Measurements from ENCODE around the gene LRRN2. TPM values are rescaled to one million over a fixed set of nuclear protein-coding genes. Genes with fewer than 3 reads are reported as not detected.
"Not testable (repeated sequence)": the region's sequence is repeated elsewhere in the genome, so short reads cannot be mapped to it uniquely, and the experiment has no call there.

Gene LRRN2
- total RNA-seq, 1 experiment from 2014 or later = 0.69 TPM

DNA sequence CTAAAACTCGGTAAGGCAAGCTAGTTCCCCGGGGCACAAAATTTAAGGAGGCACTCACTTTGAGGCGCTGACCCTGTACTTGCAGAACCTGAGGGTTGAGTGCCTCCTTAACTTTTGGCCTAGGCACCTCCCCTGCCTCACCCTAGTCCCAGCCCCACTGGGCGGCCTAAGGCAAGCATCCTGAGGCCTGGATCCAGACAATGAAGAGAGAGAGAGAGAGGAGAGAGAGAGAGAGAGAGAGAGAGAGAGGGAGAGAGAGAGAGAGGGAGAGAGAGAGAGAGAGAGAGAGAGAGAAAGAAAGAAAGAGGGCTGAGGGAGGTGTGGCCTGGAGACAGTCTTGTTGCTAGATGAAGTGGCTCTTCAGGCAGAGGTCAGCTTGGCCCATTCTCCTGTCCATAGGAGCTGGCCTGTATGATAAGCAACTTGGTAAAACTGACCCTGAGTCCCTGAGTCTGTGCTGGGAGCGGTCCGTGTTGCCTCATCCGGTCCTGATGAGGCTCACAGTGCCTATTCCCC is 7.4 kb upstream of the LRRN2 start:
- no peak for DNase-seq (ENCODE audit: low read depth)

GRCh38 chr1:204692325-204692840 is 6.8 kb upstream of the LRRN2 start:
- no peak for DNase-seq (ENCODE audit: low read depth)

DNA sequence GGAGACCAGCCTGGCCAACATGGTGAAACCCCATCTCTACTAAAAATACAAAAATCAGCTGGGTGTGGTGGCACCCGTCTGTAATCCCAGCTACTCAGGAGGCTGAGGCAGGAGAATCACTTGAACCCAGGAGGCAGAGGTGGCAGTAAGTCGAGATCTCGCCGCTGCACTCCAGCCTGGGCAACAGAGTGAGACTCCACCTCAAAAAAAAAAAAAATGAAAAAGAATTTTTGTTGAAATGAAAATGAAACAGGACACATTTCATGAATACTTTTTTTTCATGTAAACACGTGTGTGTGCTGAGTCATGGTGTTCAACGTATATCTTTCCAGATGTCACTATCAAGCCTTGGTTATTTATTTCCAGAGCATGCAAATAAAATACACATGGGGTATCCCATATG is 5.8 kb upstream of the LRRN2 start:
- DNase-seq (ENCODE audit: low read depth) = not testable (repeated sequence)

- DNase-seq (ENCODE audit: low read depth) = no peak
Measured at GRCh38 chr1:204688776-204689175, 3.2 kb upstream of the LRRN2 start.

- no peak for DNase-seq (ENCODE audit: low read depth)
Measured at GRCh38 chr1:204688007-204688406, 2.5 kb upstream of the LRRN2 start.

- peak; percentile 17 for DNase-seq (ENCODE audit: low read depth)
Measured at GRCh38 chr1:204684571-204685235, 835 bp downstream of the LRRN2 start.

DNA sequence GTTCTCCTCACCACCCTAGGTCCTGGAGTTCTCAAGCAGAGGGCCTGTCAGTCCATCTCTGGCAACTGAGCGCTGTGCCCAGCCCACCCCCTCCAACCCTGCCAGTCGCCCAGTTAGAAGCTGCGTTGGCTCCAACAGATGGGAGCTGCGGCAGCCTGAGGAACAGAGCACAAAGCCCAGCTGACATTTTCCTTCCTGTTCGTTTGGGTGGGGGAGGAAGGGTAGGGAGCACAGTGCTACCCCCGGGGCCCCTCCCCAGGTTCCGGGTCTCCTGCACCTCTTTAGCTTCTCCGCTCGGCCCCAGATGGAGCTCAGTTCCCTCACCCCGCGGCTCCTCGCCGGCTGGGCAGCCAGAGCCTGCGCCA is 1.4 kb downstream of the LRRN2 start:
- no peak for DNase-seq (ENCODE audit: low read depth)

DNA sequence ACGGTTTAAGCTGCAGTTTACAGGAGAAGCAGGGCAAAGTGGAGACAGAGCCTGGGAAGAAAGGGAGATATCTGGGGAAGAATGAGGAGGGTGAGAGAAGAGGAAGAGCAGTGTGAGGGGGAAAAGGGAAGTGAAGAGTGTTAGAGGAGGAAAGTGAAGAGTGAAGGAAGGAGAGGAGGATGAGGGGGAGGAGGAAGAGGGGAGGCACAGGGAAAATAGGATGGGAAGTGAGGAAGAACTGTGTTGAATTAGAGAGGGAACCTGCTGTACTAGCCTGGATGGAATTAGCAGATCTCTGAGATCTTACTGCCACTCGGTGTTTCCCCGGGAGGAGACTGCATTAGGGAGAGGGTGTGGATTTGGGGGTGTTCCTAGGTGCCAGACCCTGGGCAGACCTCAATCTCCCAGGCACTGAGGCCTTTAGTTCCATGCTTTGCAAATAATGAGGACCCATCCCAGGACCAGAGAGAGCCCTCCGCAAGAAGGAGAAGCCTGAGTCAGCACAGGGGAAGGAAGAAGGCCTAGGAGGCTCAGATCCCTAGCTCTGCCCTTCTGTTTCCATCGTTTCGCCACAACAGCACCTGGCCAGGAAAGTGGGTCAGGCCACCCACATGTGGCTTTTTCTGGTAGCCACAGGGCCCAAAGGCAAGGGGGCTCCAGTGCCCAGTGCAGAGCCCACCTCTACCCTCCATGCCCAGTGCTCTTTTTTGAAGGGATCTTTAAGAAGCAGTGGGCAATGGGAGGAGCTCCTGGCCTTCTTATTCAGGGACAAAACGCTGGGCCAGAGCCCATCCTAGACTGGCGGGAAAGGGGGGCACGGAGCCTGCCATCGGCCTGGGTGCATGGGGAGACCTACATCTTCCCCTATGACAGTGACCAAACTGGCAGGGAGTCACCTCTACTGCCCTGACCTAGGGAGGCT is 2.0 kb downstream of the LRRN2 start:
- DNase-seq (ENCODE audit: low read depth) = no peak

GRCh38 chr1:204680461-204680860 is 5.1 kb downstream of the LRRN2 start:
- DNase-seq (ENCODE audit: low read depth) = no peak

GRCh38 chr1:204680051-204680450 is 5.5 kb downstream of the LRRN2 start:
- DNase-seq (ENCODE audit: low read depth) = no peak

- DNase-seq (ENCODE audit: low read depth) = no peak
Measured at GRCh38 chr1:204678721-204679475, 6.6 kb downstream of the LRRN2 start.

DNA sequence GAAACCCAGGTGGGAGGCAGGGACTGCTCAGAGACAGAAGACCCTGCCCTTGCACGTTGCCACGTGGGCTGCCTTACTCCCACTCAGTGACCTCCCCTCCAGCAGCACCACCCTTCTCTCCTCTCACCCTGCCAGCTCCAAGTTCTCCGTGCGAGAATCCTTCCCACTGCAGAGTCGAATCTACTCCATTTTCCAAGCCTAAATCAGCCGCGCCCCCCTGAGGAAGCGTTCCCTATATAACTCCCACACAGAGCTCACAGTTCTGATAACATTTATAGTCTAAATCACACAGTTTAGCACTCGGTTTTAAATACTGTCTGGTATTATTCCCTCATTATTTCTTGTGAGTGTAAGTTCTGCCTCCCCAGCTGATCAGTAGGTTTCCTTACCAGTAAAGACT is 7.7 kb downstream of the LRRN2 start:
- DNase-seq (ENCODE audit: low read depth) = no peak

- DNase-seq (ENCODE audit: low read depth) = no peak
Measured at GRCh38 chr1:204676043-204676442, 9.5 kb downstream of the LRRN2 start.

GRCh38 chr1:204673909-204674649 is 11.5 kb downstream of the LRRN2 start:
- no peak for DNase-seq (ENCODE audit: low read depth)

GRCh38 chr1:204673209-204673608 is 12.3 kb downstream of the LRRN2 start:
- no peak for DNase-seq (ENCODE audit: low read depth)

DNA sequence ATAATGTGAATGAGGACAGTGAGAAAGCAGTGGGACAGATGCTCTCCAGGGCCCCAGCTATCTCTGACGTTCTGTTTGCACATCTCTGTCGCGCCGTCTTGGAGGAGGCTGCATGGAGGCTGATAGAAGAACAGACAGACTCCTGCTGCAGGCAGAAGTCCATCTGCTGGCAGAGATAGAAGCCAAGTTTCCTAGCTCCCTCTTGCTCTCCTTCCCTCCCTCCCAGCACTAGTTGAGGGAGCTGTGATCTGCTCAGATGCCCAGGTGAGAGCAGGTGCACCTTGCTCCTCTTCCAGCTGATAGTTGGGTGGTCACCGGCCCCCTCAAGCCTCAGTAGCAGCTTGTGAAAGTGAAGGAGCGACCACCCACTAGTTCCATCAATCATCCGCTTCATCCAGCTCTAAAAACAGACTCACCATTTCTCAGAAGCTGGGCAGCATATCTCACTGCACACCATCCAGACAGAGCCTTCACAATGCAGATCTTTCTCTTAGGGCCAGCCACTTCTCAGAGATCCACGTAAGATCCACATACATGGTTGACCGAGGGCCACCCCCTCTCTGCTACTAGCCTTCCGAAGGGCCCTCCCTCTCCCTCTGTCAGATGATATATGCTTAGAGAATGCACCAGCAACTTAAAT is 12.9 kb downstream of the LRRN2 start:
- DNase-seq (ENCODE audit: low read depth) = no peak

DNA sequence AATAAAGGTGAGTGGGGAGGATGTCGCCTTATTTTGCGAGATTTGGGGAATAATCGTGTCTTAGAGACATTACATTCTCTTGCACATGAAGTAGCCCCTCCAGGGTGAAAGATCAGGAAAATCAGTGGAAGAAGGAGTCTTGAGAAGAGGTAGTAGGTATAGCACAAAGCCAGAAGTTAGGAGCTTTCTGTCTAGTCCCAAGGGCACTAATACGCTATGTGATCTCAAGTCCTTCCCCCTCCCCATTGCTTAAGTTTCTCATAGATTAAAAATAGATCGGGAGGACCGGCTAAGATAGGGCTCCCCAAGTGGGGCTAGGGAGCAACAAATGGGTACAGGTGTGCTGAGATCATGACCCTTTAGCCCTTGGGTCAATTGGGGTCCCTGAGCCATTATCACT is 13.5 kb downstream of the LRRN2 start:
- no peak for DNase-seq (ENCODE audit: low read depth)

- DNase-seq (ENCODE audit: low read depth) = no peak
Measured at GRCh38 chr1:204670152-204670927, 15.2 kb downstream of the LRRN2 start.

DNA sequence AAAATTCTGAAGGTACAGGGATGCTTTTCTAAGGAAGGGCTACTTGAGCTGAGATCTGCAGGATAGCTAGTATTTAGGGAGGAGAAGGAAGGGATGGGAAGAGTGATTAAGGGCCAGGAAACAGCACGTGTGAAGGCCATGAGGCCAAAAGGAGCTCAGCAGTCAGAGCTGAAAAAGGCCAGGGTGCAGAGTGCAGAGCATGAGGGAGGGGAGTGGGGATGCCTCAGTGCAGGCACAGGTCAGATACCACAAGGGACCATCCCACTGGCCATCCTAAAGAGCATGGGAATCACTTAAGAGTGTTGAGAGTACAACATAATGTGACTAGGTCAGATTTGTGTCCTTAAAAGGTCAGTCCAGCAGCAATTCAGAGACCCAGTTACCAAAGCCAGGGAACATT is 16.0 kb downstream of the LRRN2 start:
- no peak for DNase-seq (ENCODE audit: low read depth)

DNA sequence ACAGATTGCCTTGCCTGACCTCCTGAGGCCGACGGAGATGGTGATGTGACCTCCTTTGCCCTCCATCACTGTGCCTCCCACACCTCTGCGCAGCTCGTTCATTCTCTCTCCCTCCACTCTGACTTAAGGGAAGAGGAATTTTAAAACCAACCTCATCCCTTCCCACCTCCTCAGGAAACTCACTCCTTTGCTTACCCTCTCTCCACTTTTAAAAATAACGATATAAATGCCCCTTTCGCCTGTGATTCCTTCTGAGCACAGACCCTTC is 21.2 kb downstream of the LRRN2 start:
- no peak for DNase-seq (ENCODE audit: low read depth)
